Measurements from ENCODE around the gene TTC19.
A peak's percentile ranks its signal among the peaks of the same experiment; 100 is the strongest.

The TTC19 gene

GRCh38 chr17:15981646-15982580 lies 17.7 kb upstream of the TTC19 start:
- Histone ChIP-seq H3K27me3 (ENCODE audit: low read depth) (no peaks in the 10 kb centered on the region), H3K4me1 (peaks cover 17% of the 10 kb centered on the region), H3K36me3 (replicated peaks) (peaks cover 33% of the 10 kb centered on the region), H3K9me3 (no peaks in the 10 kb centered on the region), H3K4me3 (no peak overlapping the region)
- no peak for DNase-seq (ENCODE audit: low spot score in 2 of 2)
- in situ Hi-C loops (cut with MboI; ENCODE audit: low sequenced_read_pairs) = loop anchor here (25.0 kb wide), 1 partner anchor 145 kb away; no protein-coding TSS in a partner anchor

- in situ Hi-C loops (cut with MboI; ENCODE audit: low sequenced_read_pairs) = loop anchor here (25.0 kb wide), 1 partner anchor 159 kb away; no protein-coding TSS in a partner anchor
- DNase-seq (ENCODE audit: low spot score in 2 of 2) = no peak
- Histone ChIP-seq H3K36me3 (replicated peaks) (peaks cover 5% of the 10 kb centered on the region), H3K4me3 (no peak overlapping the region), H3K4me1 (peaks cover 12% of the 10 kb centered on the region), H3K9me3 (peaks cover 2% of the 10 kb centered on the region), H3K27me3 (ENCODE audit: low read depth) (no peaks in the 10 kb centered on the region)
These were observed 3.3 kb upstream of the TTC19 start for GRCh38 chr17:15996322-15996721.

GRCh38 chr17:15998031-15998562 lies 1.5 kb upstream of the TTC19 start:
- Histone ChIP-seq H3K4me3 (no peak overlapping the region; the same call in 1 of the 2 replicates), H3K27me3 (ENCODE audit: low read depth) (no peaks in the 10 kb centered on the region), H3K4me1 (peaks cover 12% of the 10 kb centered on the region), H3K36me3 (replicated peaks) (peaks cover 23% of the 10 kb centered on the region), H3K9me3 (peaks cover 7% of the 10 kb centered on the region)
- peak; percentile 39 to 57 for DNase-seq (ENCODE audit: low spot score in 2 of 2)
- in situ Hi-C loops (cut with MboI; ENCODE audit: low sequenced_read_pairs) = loop anchor here (25.0 kb wide), 1 partner anchor 161 kb away; no protein-coding TSS in a partner anchor

- peaks cover 44% of the 10 kb centered on the region for H3K36me3 ChIP-seq (replicated peaks)
- in situ Hi-C loops (cut with MboI; ENCODE audit: low sequenced_read_pairs) = loop anchor here (25.0 kb wide), 1 partner anchor 163 kb away; no protein-coding TSS in a partner anchor
- H3K27me3 ChIP-seq (ENCODE audit: low read depth) = no peaks in the 10 kb centered on the region
- H3K4me1 ChIP-seq = peaks cover 12% of the 10 kb centered on the region
- H3K9me3 ChIP-seq = peaks cover 7% of the 10 kb centered on the region
- H3K4me3 ChIP-seq = peak overlapping the region; percentile 75
- DNase-seq (ENCODE audit: low spot score in 2 of 2) = peak in 1 of 2 experiments; percentile 37
These were observed 577 bp downstream of the TTC19 start for GRCh38 chr17:15999974-16000827.

GRCh38 chr17:16001226-16001897 lies 1.7 kb downstream of the TTC19 start:
- Histone ChIP-seq H3K9me3 (peaks cover 7% of the 10 kb centered on the region), H3K36me3 (replicated peaks) (peaks cover 54% of the 10 kb centered on the region), H3K4me1 (peaks cover 12% of the 10 kb centered on the region), H3K4me3 (no peak overlapping the region; the same call in 1 of the 2 replicates), H3K27me3 (ENCODE audit: low read depth) (no peaks in the 10 kb centered on the region)
- in situ Hi-C loops (cut with MboI; ENCODE audit: low sequenced_read_pairs) = no loop called here
- DNase-seq (ENCODE audit: low spot score in 2 of 2) = no peak

GRCh38 chr17:16002708-16003260 lies 3.2 kb downstream of the TTC19 start:
- no peak for DNase-seq (ENCODE audit: low spot score in 2 of 2)
- peaks cover 7% of the 10 kb centered on the region for H3K9me3 ChIP-seq
- no peaks in the 10 kb centered on the region for H3K27me3 ChIP-seq (ENCODE audit: low read depth)
- in situ Hi-C loops (cut with MboI; ENCODE audit: low sequenced_read_pairs) = no loop called here
- H3K36me3 ChIP-seq (replicated peaks) = peaks cover 65% of the 10 kb centered on the region
- H3K4me3 ChIP-seq = no peak overlapping the region
- peaks cover 12% of the 10 kb centered on the region for H3K4me1 ChIP-seq

- Histone ChIP-seq H3K4me3 (no peak overlapping the region), H3K4me1 (peaks cover 8% of the 10 kb centered on the region), H3K36me3 (replicated peaks) (peaks cover 76% of the 10 kb centered on the region), H3K27me3 (ENCODE audit: low read depth) (no peaks in the 10 kb centered on the region), H3K9me3 (peaks cover 7% of the 10 kb centered on the region)
- in situ Hi-C loops (cut with MboI; ENCODE audit: low sequenced_read_pairs) = no loop called here
- DNase-seq (ENCODE audit: low spot score in 2 of 2) = no peak
These were observed 4.2 kb downstream of the TTC19 start for GRCh38 chr17:16003841-16004240.

- H3K9me3 ChIP-seq = peaks cover 7% of the 10 kb centered on the region
- peaks cover 86% of the 10 kb centered on the region for H3K36me3 ChIP-seq (replicated peaks)
- in situ Hi-C loops (cut with MboI; ENCODE audit: low sequenced_read_pairs) = no loop called here
- no peaks in the 10 kb centered on the region for H3K27me3 ChIP-seq (ENCODE audit: low read depth)
- H3K4me1 ChIP-seq = peaks cover 13% of the 10 kb centered on the region
- DNase-seq (ENCODE audit: low spot score in 2 of 2) = no peak
- no peak overlapping the region for H3K4me3 ChIP-seq
These were observed 6.0 kb downstream of the TTC19 start for GRCh38 chr17:16005636-16006035.

- H3K9me3 ChIP-seq = no peaks in the 10 kb centered on the region
- H3K4me1 ChIP-seq = peaks cover 20% of the 10 kb centered on the region
- DNase-seq (ENCODE audit: low spot score in 2 of 2) = no peak
- in situ Hi-C loops (cut with MboI; ENCODE audit: low sequenced_read_pairs) = no loop called here
- peaks cover 73% of the 10 kb centered on the region for H3K36me3 ChIP-seq (replicated peaks)
- H3K4me3 ChIP-seq = no peak overlapping the region
- no peaks in the 10 kb centered on the region for H3K27me3 ChIP-seq (ENCODE audit: low read depth)
These were observed 7.8 kb downstream of the TTC19 start for GRCh38 chr17:16007439-16007838.

- Histone ChIP-seq H3K27me3 (ENCODE audit: low read depth) (no peaks in the 10 kb centered on the region), H3K4me3 (no peak overlapping the region), H3K4me1 (peaks cover 21% of the 10 kb centered on the region), H3K36me3 (replicated peaks) (peaks cover 37% of the 10 kb centered on the region), H3K9me3 (no peaks in the 10 kb centered on the region)
- in situ Hi-C loops (cut with MboI; ENCODE audit: low sequenced_read_pairs) = no loop called here
- peak; percentile 41 to 49 for DNase-seq (ENCODE audit: low spot score in 2 of 2)
These were observed 14.4 kb downstream of the TTC19 start for GRCh38 chr17:16013943-16014407.

GRCh38 chr17:16019347-16019746 lies 19.7 kb downstream of the TTC19 start:
- Histone ChIP-seq H3K36me3 (replicated peaks) (peaks cover 31% of the 10 kb centered on the region), H3K27me3 (ENCODE audit: low read depth) (no peaks in the 10 kb centered on the region), H3K4me1 (no peaks in the 10 kb centered on the region), H3K4me3 (no peak overlapping the region), H3K9me3 (no peaks in the 10 kb centered on the region)
- no peak for DNase-seq (ENCODE audit: low spot score in 2 of 2)
- in situ Hi-C loops (cut with MboI; ENCODE audit: low sequenced_read_pairs) = no loop called here

- H3K4me3 ChIP-seq = no peak overlapping the region
- no peak for DNase-seq (ENCODE audit: low spot score in 2 of 2)
- H3K36me3 ChIP-seq (replicated peaks) = peaks cover 62% of the 10 kb centered on the region
- H3K4me1 ChIP-seq = no peaks in the 10 kb centered on the region
- no peaks in the 10 kb centered on the region for H3K9me3 ChIP-seq
- in situ Hi-C loops (cut with MboI; ENCODE audit: low sequenced_read_pairs) = no loop called here
- no peaks in the 10 kb centered on the region for H3K27me3 ChIP-seq (ENCODE audit: low read depth)
These were observed 24.3 kb downstream of the TTC19 start for GRCh38 chr17:16023881-16024280.

- no peaks in the 10 kb centered on the region for H3K9me3 ChIP-seq
- no peaks in the 10 kb centered on the region for H3K4me1 ChIP-seq
- peaks cover 68% of the 10 kb centered on the region for H3K36me3 ChIP-seq (replicated peaks)
- in situ Hi-C loops (cut with MboI; ENCODE audit: low sequenced_read_pairs) = no loop called here
- H3K4me3 ChIP-seq = no peak overlapping the region
- no peak for DNase-seq (ENCODE audit: low spot score in 2 of 2)
- H3K27me3 ChIP-seq (ENCODE audit: low read depth) = no peaks in the 10 kb centered on the region
These were observed 25.6 kb downstream of the TTC19 start for GRCh38 chr17:16025202-16025601.

Measured in HAP-1 (cell line).